ENCODE results near the gene PLCB4.

The PLCB4 gene

DNA sequence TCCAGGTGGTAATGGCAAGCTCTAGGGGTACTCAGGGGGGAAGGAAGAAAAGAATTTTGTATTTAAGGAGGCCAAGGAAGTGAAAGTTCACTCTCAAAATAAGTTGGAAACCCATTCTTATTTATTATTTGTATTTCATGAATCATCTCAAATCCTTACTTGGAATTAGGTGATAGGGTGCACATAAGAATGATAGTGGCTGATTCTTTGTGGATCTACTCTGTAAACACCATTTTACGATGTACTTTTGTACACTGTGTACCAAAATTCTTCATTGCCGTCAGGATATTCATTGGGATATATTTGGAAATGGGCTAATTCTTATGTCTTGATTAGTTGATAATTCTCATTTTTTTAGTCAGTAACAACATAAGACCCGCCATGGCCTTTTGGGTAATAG is 266.0 kb downstream of the PLCB4 start:
- no peak for DNase-seq

DNA sequence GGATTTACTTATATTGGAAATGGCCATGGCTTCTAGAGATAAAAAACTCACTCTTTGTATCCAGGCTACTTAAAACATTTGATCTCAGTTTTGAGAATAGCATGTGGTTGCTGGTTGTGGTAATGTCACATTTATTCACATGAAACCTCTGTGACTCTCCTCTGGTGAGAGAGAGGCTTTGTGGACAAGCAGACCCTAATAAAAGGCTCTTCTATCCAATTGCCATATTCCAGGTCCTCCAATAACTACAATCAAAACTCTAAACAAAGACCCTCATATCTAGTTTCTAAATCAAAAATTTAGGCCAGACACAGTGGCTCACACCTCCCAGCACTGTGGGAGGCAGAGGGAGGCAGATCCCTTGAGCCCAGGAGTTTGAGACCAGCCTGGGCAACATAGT is 269.2 kb downstream of the PLCB4 start:
- DNase-seq = no peak

DNA sequence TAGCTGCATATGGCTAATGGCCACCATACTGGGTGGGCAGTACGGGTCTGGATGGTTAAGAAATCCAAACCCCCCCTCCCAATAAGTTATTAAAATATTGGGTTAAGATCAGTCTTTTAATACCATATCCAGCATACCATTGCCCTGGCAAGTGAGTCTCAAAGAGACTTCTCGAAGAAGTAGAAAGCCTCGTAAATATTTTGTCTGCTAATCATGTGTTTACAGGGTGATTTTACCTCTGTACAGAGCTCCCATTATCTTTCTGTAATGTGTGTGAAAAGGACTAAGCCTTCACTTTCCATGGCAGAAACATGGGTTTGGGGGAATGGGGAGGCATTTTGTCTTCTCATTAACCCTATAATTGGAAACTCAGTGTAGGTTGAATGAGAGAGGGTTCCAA is 270.8 kb downstream of the PLCB4 start:
- DNase-seq = no peak

DNA sequence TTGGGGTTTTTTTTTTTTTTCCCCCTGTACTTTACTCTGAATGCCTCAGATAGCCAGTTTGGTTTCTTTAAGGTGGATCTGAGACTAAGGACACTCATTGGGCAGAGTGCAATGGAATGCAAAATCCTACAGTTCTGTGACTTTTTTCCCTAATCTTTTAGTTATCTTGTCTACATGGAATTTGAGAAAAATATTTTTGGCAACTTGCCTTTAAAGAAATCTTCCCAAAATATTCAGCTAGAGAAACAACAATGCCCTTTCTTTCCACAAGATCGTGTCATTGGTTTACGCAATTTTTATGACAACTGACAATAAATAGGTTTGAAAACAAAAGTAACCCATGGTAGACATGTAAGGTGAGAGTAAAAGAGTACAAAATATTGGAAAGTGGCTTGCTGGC is 273.8 kb downstream of the PLCB4 start:
- no peak for DNase-seq

DNA sequence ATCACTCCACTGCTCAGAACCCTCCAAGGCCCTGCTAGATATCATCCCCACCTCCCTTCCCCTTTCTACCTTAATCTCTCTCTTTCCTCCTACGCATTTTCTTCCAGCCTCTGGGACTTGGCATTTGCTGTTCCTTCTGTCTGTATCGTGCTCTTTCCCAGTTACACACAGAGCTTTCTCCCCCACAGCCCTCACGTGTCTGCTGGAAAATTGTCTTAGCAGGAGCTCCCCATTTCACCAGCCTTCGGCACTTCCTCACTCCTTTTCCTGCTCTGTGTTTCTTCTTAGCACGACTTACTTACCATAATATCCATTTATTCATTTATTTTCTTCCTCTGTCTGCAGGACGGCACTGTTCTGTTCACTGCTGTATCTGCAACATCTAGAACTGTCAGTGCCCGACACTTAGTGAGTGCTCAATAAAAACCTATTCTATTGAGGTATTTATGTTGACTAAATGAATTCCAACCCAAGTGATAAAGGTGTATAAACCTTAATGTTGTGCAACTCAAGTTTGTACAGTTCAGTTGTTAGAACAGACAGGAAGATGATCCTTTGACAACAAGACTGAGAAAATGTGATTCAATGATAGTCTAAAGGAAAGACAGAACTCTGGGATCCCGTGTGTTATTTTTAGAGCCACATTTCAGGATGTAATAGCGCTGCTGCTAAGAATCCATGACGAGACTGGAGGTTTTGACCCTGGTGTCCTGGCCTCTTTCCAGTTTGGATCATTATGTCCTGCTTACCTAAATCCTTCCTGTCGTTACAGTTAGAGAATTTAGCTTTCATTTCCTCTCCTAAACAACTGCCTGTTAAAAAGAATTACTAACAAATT is 275.4 kb downstream of the PLCB4 start:
- DNase-seq = no peak

DNA sequence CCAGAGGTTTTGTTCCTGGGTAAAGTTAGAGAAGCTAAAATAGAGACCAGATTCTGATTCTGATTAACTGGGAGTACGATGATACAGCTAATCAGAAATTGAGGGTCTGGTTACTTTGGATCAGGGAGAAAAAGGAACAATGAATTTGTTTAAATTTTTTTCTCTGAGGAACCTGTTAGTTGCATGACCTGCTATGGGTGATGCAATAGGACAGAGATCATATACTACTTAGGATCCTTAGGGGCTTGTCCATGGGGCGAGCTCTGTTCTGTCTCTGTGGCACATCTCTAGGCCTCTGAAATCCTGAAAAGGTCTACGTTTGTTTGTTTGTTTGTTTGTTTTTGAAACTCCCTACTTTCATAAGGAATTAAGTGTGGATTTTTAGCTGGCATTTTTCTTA is 279.4 kb downstream of the PLCB4 start:
- DNase-seq = no peak

DNA sequence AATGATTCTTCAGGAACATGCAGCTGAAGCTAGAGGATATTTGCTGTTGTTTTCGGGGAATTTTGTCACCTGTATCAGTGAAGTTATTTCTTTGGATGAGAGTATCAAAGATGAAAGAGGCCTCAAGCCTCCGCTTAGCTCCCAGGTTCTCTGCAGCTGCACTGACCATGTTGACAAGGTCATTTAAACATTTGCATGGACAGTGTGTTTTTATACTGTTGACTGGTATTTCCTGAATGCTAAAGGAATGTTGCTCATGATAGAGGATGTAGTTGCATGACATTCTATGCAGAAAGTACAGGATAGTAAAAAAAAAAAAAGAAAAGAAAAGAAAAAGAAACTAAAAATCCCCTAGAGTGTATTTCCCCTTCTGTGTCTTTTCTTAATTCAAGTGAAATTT is 279.9 kb downstream of the PLCB4 start:
- no peak for DNase-seq

DNA sequence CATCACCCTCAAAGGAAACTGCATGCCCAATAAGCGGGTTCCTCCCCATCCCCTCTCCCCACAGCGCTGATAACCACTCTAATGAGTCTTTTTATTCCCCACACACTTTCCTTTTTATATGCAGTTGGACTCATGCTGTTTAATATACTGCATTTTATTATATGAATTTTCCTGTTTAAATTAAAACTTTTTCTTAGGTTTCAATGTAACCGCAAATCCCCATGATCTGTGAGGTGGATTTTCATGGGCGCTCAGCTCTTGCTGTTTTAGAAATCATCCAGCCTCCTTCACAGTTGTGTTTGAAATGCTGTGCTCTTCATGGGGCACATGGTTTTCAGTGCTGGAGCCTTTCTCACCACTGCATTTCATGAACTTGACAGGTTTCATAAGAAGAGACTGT is 280.4 kb downstream of the PLCB4 start:
- DNase-seq = no peak

DNA sequence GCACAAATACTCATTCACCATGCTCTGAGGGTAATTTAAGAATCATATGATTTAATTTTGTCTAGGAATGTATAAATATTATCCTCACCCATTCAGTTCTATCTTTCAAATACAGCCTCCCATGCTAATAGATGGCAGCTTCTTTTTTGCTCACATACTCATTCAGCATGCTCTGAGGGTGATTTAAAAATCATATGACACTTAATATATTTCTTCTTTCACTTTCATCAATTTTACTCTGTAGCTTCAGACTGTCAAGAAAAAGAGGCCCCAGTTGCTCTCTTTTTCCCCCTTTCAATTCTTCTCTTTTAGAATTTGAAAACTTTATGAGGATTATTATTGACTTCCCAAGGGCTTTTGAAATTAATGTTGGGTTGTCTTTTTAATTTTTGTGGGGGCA is 283.9 kb downstream of the PLCB4 start:
- DNase-seq = no peak

DNA sequence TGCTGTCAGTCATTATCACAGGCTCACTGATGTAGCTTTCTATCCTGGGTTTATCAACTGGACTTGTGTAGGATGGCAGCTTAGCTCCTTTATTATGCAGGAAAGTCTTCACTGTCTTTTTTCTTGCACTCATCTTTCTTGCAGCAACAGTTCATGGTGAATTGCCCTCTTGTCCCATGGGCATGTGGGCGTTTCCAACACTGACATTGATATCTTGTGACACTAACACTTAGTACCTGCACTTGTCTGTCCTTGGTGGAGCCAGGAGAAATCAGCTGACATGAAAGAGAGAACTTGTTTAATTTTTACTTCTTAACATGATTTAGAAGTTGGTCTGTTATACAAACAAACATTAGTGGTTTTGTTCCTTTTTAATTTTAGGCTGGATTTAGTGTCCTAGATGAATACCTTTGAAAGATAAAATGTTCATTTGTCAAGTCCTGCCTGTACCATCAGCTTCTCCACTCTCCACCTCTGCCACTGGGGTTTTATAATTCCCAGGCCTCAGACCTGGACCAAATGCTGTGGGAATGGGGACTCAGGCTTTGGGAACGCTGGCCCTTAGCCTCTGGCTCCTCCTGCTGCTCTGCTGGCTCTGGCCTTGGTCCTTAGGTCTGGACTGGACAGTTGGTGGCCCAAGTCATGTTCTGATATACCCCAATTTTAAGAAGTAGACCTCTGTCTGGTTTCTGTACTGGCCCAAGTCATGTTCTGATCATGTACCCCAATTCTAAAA is 284.5 kb downstream of the PLCB4 start:
- no peak for DNase-seq

DNA sequence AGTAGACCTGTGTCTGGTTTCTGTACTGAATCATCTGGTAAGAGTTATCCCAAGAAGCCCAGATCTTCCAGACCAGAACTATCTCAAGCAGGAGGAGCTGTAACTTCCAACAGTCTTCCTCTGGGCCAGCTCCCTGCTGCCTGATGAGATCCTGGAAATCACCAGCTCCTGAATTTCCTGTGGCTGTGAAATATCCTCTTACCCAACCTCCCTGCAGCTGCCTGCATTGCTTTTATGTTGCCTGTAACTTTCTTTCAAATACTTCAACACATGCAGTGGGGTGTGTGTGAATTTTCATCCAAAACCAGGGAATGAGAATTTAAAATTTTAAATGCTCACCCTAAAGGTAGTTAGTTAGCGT is 285.0 kb downstream of the PLCB4 start:
- DNase-seq = no peak

DNA sequence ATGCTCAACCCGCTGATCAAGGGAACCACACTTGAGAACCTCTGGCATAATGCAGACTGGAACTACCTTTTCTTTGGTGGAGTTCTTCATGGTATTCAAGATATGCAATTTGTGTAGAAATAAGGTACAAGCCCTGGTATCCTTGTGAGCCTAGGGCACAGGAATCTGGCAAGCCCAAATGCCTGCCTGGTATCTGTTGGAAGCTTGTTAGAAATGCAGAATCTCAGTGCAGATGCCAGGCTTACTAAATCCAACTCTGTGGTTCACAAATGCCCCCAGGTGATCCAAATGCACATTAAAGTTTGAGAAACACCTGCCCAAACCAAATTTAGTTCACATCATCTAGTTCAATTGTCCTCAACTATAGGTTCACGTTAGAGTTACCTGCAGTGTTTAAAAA is 285.7 kb downstream of the PLCB4 start:
- no peak for DNase-seq

DNA sequence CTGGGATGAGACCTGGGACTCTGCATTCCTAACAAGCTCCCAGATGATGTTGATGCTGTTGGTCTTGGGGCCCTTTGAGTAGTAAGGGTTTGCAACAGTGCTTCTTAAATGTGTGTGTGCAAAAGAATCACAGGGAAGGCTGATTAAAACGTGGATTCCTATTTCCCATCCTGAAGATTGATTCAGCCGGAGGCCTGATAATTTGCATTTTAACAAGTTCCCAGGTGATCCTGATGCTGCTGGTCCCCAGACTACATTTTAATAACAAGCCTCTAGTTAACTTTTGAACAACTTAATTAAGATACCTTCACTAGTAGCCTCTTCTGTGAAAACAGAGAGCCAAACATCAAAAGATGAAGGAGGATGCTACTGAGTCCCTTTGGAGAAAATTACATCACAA is 289.1 kb downstream of the PLCB4 start:
- DNase-seq = no peak

DNA sequence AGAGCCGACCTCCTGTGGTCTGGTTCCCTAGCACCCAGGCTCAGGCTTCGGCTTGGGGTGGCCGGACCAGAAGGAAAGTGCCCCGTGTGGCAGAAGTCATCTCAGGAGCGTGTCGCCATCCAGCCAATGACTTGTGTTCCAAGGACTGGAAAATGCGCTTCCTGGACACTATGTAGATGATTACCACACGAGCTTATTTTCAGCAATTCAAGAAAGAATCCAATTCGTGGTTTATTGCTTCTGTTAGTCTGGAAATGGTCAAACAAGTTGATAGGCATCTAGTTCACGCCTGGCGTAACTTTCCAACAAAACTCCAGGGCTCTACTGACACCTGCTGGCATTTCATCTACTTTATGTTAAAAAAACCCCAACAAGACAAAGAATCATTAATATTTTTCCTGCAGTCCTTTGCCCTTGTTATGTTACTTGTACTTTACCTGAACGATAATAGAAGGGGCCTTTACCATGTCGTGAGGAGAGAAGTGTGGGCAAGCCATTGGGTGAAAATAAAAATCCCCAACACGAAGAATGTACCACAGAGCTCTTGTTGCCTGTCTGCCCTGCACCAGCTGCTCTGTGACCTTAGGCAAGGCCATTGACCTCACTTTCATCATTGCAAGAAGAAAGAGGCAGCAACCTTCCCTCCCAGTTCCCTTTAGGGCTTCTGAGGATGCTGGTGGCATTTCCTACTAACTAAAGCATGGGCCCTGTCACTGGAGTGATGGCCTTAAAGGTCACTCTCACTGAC is 290.8 kb downstream of the PLCB4 start:
- no peak for DNase-seq

DNA sequence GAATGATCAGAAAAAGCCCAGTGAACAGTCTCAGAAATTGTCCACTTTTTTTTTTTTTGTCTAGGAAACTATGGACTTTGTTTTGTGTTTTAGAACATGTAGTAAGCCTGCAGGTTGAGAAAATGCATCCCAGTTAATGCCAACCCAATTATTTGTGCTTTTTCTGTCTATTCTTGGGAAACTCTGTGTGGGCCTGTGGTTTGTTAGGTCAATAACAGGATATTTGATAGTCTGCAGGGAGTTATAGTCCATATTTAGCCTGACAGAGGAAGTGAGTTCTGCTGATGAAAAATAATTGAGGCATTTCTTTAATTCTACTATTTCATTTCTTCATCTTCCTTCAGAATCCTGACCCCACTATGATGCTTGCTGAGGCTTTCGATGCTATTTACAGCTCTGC is 291.5 kb downstream of the PLCB4 start:
- no peak for DNase-seq

DNA sequence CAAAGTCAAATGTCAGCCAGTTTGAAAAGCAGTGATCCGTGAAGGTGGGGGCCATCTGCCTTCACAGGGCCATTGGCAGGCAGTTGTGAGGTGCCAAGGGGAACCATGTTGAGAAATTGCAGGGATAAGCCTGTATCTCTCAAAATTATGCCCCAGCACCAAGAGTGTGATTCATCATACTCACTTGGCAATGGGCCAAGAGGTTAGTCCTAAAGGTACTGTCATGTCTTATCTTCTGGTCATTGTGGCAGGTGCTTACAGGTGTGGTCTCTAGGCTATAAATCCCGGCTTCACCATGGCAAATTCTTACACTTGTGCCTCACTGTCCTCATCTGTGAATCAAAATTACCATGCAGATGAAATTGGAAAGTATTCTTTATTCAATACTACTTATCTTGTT is 294.8 kb downstream of the PLCB4 start:
- DNase-seq = no peak

DNA sequence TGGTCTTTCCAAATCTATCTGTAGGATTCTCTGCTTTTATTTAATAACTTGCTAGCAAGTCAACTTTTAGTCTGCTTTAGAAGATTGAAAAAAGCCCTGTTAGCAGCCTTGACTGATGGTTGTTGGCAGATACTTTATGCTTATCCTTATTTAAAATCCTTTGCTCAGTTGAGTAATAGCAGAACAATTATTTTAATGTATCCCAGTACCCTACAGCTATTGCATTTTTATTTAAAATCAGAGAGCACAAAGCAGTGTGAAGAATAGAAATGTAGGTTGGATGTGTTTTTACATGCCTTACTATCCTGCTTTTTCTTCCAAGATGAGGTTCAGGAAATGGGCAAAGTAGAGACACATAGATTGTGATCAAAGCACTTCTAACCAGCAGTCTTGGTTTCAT is 298.4 kb downstream of the PLCB4 start:
- no peak for DNase-seq

DNA sequence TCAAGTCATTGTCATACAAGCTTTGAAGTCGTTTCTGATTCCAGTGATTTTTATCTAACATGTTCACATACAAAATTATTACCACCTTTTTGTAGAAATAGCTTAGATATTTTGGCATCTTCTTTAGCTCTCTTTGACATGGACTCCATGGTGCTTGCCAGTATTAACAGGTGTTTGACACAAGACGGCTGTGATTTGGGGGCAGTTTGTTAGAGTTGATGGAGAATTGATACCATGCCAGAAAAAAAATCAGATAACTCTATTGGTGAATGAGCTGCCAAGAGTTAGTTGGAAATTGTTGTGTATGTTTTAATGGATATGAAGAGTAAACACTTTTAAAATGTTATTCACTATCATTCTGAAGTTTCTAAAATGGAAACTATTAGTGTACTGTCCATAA is 298.9 kb downstream of the PLCB4 start:
- no peak for DNase-seq

DNA sequence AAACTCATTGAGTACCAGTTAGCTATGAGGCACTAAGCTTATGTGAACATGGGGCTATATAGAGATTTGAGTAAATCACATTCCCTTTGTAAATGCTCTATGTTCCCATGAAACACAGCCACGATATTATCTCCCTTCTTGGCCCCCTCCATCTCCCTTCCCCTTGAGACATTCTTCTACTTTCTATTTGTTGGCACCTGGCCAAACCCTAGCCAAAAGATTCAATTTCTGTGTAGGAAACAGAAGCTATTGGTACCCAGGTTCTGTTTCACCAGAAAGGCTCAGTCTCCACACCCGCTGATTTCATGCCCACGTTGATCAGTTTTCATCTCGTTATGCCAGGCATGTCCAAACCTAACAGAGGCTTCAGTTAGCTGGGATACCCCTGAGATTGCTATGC is 300.0 kb downstream of the PLCB4 start:
- no peak for DNase-seq

DNA sequence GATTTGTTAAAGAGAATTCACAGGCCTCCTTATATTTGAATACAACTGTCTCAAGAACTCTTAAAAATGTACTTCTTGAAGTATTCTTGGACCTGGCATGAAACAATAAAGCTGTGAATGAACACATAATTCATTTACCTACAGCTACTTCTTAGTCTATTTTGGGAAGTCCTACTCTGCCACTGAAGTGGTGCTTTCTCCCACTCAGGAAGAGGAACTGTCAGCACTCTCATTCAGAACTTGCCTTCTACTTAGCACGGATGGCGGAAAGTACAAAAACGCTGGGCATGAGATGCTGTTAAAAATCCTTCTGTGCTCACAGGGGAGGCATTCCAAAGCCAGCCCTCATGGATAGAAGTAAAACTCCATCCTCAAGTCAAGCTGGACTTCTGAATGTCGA is 300.7 kb downstream of the PLCB4 start:
- DNase-seq = no peak

DNA sequence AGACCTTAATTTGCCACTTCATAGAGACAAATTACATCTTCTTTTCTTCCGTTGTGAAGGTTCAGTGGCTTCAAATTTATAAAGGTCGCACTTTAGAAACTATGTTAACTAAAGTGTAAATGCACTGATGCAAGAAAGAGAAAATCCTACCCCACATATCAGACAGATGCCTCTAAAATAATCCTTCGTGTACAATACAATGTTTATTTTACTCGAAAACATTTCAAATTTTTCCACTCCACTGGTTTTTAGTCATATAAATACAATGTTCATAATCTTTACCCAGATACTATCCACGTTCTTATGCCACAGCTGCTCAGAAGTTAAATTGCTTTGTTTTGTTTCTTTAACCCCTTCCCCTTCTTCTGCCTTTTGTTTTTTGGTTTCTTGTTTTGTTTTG is 305.2 kb downstream of the PLCB4 start:
- DNase-seq = no peak

DNA sequence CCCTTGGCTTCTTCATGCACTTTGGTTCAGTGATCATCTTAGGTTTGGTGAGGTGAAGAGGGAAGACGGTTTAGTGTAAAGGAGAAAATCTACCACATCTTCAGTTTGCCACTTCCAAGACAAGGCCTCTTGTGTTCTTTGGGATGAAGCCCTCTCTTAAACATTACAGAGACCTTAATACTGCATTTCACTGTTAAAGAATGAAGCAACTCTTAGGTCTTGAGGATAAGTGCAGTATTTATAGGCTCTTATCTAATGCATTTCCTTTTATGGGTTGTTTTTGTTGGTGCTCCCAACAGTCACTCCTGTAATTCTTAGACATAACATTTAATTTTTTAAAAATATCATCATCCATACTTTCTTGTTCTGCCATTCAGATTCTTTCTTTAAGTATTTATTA is 305.6 kb downstream of the PLCB4 start:
- no peak for DNase-seq

DNA sequence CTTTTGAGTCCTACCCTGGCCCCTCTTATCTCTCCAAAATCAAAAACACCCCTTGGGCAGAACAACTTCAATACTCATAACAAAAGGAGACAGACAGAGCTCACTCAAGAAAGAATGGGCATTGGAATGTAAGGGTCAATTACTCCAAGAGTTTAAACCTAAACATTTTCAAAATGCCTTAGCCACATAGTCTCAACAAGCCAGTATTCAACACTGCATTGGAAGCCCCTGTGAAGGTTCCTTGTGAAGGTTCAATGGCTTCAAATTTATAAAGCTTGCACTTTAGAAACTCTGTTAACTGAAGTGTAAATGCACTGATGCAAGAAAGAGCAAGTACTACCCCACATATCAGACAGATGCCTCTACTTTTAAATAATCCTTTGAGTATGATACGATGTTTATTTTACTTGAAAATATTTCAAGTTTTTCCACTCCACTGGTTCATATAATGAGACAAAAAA is 306.4 kb downstream of the PLCB4 start:
- no peak for DNase-seq

DNA sequence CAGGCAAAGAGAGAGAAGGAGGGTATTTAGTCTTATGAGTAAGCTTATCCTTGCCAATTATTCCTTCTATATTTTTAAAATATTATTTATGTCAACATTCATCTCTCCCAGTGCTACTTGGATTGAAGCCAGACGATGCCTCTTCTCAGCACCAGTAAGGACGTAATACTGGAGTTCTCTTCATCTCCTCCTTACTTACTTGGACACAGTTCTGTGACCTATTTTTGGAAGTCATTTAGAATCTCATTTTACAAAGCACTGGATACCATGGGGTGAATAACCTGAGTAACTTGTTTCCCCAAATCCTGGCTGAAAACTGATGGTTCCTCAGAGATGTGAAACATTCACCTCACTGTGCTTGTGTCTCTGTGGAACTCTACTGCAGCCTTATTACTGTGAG is 308.1 kb downstream of the PLCB4 start:
- DNase-seq = no peak
